GM18858 (cell line): ENCODE results near the gene EML6.

Experiments used
- ATAC-seq: cut with Tn5 transposase; IDR thresholded peaks from one replicate; pipeline ENCODE4 v1.9.1; 2021; ENCODE audit not compliant: unreplicated experiment

Gene EML6

DNA sequence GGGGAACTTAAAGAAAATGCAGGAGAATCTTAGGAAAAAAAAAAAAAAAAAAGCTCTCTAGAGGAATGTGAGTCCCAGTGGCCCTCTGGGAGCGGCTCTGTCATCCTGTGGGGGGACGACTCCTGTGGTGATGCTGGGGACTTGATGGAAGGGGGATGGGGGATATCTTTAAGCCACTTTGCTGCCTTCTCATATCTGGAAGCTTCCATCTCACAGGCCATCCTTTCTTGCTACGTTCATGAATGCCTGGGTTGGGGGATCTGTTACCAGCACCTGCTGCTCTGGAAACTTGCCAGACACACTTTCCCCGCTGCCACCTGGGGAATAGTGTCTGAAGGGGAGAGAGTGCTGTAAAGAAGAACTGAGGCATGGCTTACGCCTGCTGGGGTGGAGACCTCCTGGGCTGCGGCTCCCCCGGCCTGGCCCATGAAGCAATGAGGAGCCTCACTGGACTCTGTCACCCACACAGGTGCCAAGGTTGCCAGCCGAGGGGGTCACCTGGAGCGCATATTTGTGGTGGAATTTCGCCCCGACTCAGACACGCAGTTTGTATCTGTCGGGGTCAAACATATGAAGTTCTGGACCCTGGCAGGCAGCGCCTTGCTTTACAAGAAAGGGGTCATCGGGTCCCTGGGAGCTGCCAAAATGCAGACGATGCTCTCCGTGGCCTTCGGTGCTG, 234.0 kb downstream of the EML6 start:
- ATAC-seq: no peak

- no peak for ATAC-seq
These were observed 235.4 kb downstream of the EML6 start for GRCh38 chr2:54958717-54959371.

GRCh38 chr2:54960164-54960563, 236.7 kb downstream of the EML6 start:
- ATAC-seq: no peak

GRCh38 chr2:54962511-54962910, 239.0 kb downstream of the EML6 start:
- ATAC-seq: no peak

GRCh38 chr2:54962935-54963440, 239.5 kb downstream of the EML6 start:
- no peak for ATAC-seq

DNA sequence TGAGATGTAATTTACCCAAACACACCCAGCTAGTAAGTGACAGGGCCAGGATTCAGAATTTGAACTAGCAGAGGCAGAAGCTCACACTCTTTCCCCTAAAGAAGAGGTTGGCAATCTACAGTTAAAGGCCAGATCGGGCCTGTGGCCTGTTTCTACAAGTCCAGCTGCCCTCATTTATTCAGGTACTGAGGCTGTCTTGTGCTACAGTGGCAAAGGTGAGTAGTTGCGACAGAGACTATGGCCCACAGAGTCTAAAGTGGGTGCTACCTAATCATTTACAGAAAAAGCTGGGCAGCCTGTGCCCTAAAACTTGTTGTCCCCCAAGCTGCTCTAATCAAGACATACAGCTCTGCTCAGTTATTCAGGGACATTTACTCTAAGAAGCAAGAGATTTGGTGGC, 240.0 kb downstream of the EML6 start:
- ATAC-seq: no peak

- ATAC-seq: no peak
These were observed 240.8 kb downstream of the EML6 start for GRCh38 chr2:54964271-54964670.

DNA sequence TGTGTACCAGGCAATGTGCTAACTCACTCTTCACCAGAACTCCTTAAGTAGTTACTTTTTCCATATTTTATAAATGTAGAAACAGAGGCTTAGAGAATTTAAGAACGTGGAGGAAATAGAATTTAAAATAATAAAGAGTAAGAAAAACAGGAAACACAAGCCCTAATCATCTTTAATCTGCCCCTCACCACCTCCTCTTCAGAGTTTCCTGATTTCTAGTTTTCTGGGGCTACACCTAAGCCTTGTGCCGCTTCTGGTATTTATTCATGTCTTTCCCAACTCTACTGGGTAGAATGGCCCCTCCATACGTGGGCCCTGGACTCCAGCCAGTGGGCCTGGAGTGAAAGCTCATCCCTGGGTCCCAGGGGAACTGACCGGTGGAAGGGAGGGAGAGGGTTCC, 241.4 kb downstream of the EML6 start:
- ATAC-seq: no peak

- ATAC-seq: no peak
These were observed 242.0 kb downstream of the EML6 start for GRCh38 chr2:54965425-54965824.

DNA sequence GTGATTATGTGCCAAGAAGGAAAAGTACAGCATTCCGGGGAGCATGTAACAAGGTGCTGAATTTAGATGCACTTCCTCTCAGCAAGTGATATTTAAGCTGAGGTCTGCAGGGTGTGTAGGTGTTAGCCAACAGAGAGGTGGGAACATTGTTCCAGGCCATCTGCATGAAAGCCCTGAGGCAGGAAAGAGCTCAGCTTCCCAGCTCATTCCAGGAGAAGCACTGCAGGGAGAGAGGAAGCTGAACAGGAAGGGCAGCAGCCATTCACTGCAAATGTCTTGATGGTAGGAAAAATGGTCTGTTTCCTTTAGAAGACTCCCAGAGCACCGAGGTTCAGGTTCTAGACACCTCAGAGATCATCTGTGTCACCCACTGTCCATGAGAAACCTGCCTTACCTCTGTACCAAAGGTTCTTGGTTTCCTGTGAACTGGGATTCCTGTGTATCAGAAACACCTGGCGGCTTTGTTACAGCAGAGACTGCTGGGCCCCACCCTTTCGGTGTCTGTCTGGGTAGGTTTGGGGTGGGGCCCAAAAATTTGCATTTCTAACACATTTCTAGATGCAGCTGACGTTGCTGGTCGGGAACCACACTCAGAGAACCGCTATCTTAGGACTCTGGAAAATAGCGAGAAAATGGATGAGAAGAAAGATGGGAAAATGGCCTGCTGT, 242.8 kb downstream of the EML6 start:
- ATAC-seq: no peak

GRCh38 chr2:54966837-54967236, 243.4 kb downstream of the EML6 start:
- ATAC-seq: no peak

- no peak for ATAC-seq
These were observed 243.8 kb downstream of the EML6 start for GRCh38 chr2:54967269-54967668.

- no peak for ATAC-seq
These were observed 244.4 kb downstream of the EML6 start for GRCh38 chr2:54967759-54968365.

GRCh38 chr2:54968561-54969218, 245.2 kb downstream of the EML6 start:
- no peak for ATAC-seq

DNA sequence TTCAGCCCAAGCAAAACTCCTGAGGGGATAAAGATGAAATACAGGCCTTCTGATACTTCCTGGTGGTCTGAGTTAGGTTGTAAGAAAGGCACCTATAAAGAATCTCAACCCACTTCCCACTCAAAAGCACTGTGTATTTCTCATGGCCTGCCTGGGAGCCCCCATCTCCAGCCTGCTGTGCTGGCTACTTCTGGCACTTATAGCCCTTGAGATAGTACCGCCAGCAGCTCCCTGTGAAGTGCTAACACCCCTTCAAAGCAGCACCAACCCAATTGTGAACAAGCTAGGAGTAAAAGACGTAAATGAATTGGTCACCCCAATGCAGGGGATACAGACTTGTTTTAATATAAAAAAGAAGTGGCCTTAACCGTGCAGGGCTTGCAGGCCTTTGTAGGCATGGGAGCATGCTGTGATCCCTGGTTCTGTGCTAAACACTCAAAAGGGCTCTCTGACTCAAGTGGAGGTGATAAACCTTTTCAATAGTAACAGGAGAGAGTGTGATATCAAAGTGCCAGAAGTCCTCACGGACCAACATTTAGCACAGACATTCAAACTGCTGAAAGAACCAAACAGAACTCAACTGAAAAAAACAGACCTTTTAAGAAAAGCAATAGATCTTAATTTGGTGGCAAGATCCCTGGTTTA, 246.0 kb downstream of the EML6 start:
- ATAC-seq: no peak

DNA sequence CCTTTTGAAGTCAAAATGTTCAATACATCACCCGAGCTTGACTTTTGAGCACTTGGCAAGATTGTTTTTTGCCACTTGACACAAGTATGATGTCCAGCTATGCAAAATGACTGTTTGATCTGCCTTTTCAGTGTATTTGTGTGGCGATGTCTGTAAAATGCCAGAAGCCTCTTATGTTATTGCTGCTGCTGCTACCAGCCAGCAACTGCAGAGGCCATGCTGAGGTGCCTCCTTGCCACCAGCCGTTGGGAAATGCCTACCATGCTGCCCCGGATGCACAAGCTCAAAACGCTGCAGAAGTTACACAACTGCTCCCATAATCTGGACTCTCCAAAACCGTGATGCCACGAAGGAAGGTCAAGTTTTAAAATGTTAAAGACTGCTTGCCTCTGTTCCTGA, 246.5 kb downstream of the EML6 start:
- ATAC-seq: no peak

GRCh38 chr2:54975175-54975574, 251.7 kb downstream of the EML6 start:
- ATAC-seq: no peak

DNA sequence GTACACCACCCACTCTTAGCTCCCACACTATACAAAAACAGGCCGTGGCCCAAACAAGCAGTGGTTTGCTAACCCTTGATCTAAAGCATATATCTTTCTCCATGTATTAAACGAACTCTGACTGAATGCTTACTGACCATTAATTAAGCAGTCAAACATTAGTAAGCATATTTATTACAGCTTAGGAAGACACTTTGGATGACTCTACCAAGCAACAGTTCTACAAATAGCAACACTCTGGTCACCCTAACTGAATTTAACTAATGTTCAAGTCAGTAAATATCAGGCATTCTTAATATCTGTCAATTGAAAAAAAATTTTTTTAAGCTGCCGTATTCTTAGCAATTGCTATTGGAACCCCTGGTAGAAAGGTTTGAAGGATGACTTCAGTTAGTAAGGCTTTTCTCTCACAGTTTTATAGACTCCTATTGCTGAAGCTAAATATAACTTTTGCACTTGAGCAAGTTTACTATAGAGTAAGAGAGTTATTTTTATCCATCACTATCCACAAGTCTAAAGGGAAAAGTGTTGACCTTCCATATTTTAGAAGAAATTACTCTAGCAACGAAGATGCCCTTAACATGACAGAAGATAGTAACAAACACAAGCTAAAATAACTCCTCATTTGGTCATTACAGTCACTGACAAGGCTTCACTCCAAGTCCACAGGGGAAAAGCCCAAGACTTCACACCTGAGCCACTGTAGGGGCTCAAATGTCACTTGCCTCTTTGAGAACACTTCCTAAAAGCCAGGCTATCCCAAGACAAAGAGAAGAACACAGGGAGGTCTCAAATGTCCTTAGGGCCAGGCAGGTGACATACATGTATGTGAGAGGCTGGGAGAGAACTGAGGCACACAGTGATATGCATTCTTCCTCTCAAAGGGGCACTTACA, 252.4 kb downstream of the EML6 start:
- ATAC-seq: no peak

- peak; percentile 92 for ATAC-seq
These were observed 253.7 kb downstream of the EML6 start for GRCh38 chr2:54977149-54977548.
